KMS-11 (cell line): ENCODE measurements around the gene PLPP3.

ENCODE experiments used
- H2AFZ ChIP-seq: fragments of 200-600 bp; sonication (generic); 2 replicates; pipeline ENCODE4 v1.6.1; 2016; ENCODE audit warnings: antibody characterized with exemption, mixed run types, low read depth
- H3K27ac ChIP-seq: fragments of 200-600 bp; sonication (generic); 2 replicates; pipeline ENCODE4 v1.6.1; 2016; ENCODE audit warnings: mild to moderate bottlenecking, mixed run types
- H3K27me3 ChIP-seq: fragments of 200-600 bp; sonication (generic); 2 replicates; pipeline ENCODE4 v1.6.1; 2017; ENCODE audit warnings: mild to moderate bottlenecking, low read depth, mixed run types, moderate library complexity; ENCODE audit not compliant: insufficient read depth
- H3K36me3 ChIP-seq: fragments of 200-600 bp; sonication (generic); 2 replicates; pipeline ENCODE4 v1.6.1; 2017; ENCODE audit warnings: mild to moderate bottlenecking, mixed run types; ENCODE audit not compliant: insufficient read depth
- H3K4me1 ChIP-seq: fragments of 200-600 bp; sonication (generic); 2 replicates; pipeline ENCODE4 v1.6.1; 2016; ENCODE audit warnings: mild to moderate bottlenecking, low read depth, mixed run types; ENCODE audit not compliant: poor library complexity, severe bottlenecking
- H3K4me2 ChIP-seq: fragments of 200-600 bp; sonication (generic); 2 replicates; pipeline ENCODE4 v1.7.0; 2016; ENCODE audit warnings: mild to moderate bottlenecking, mixed run types
- H3K4me3 ChIP-seq: fragments of 200-600 bp; sonication (generic); IDR thresholded peaks from 2 replicates; pipeline ENCODE4 v1.6.1; 2017; ENCODE audit warnings: low read depth, low read length, mixed read lengths; ENCODE audit not compliant: insufficient read depth
- H3K79me2 ChIP-seq: fragments of 200-600 bp; sonication (generic); 2 replicates; pipeline ENCODE4 v1.6.1; 2016; ENCODE audit warnings: low read depth, mixed run types; ENCODE audit not compliant: insufficient read depth
- H3K9ac ChIP-seq: fragments of 200-600 bp; sonication (generic); 2 replicates; pipeline ENCODE4 v1.6.1; 2016; ENCODE audit warnings: mild to moderate bottlenecking, mixed run types
- H4K20me1 ChIP-seq: fragments of 200-600 bp; sonication (generic); 2 replicates; pipeline ENCODE4 v1.6.1; 2016; ENCODE audit warnings: mild to moderate bottlenecking, mixed run types; ENCODE audit not compliant: insufficient read depth
- TF ChIP-seq, protein P1 (sequence below): fragments of 200-600 bp; sonication (generic); conservative IDR thresholded peaks from 2 replicates; pipeline ENCODE4 v1.6.1; 2017; ENCODE audit warnings: low read depth, mild to moderate bottlenecking, antibody characterized with exemption, low read length, moderate library complexity, mixed read lengths

The PLPP3 gene

DNA sequence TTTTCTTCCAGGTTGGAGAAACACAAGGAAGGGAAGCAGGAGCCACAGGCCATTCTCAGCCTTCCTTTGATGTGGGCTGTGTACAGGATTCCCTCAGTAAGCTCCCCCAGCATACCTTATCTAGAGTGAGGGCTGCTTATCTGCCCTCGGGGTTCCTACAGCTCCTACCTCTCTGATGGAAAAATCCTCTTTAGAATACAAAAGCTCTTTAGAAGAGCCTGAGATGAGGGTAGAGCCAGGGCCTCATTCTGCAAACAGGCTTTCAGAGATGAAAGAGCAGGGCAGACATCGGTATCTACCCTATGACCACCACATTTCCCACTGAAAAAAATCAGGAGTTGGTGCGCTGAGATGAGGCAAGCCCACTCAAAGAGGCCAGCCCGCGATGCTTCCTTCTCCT, 85.1 kb downstream of the PLPP3 start:
- no peak overlapping the region for H2AFZ ChIP-seq
- no peak overlapping the region for H3K4me2 ChIP-seq
- no peaks in the 10 kb centered on the region for H3K27me3 ChIP-seq
- H3K9ac ChIP-seq: no peak overlapping the region
- H3K36me3 ChIP-seq: no peaks in the 10 kb centered on the region
- no peak overlapping the region for H3K4me3 ChIP-seq
- H3K79me2 ChIP-seq: no peaks in the 10 kb centered on the region
- H4K20me1 ChIP-seq: no peaks in the 10 kb centered on the region
- no peak overlapping the region for H3K27ac ChIP-seq
- H3K4me1 ChIP-seq: no peaks in the 10 kb centered on the region
- TF ChIP-seq, protein P1, sequence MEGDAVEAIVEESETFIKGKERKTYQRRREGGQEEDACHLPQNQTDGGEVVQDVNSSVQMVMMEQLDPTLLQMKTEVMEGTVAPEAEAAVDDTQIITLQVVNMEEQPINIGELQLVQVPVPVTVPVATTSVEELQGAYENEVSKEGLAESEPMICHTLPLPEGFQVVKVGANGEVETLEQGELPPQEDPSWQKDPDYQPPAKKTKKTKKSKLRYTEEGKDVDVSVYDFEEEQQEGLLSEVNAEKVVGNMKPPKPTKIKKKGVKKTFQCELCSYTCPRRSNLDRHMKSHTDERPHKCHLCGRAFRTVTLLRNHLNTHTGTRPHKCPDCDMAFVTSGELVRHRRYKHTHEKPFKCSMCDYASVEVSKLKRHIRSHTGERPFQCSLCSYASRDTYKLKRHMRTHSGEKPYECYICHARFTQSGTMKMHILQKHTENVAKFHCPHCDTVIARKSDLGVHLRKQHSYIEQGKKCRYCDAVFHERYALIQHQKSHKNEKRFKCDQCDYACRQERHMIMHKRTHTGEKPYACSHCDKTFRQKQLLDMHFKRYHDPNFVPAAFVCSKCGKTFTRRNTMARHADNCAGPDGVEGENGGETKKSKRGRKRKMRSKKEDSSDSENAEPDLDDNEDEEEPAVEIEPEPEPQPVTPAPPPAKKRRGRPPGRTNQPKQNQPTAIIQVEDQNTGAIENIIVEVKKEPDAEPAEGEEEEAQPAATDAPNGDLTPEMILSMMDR: no peak

GRCh38 chr1:56493826-56494225, 85.5 kb downstream of the PLPP3 start:
- Histone ChIP-seq H3K79me2 (no peaks in the 10 kb centered on the region), H3K4me1 (no peaks in the 10 kb centered on the region), H3K27me3 (no peaks in the 10 kb centered on the region), H3K4me2 (no peak overlapping the region), H2AFZ (no peak overlapping the region), H3K36me3 (no peaks in the 10 kb centered on the region), H3K4me3 (no peak overlapping the region), H4K20me1 (no peaks in the 10 kb centered on the region), H3K9ac (no peak overlapping the region), H3K27ac (no peak overlapping the region)
- TF ChIP-seq, protein P1: no peak

GRCh38 chr1:56491441-56491840, 87.9 kb downstream of the PLPP3 start:
- no peaks in the 10 kb centered on the region for H3K4me1 ChIP-seq
- H3K9ac ChIP-seq: no peak overlapping the region
- H3K27me3 ChIP-seq: no peaks in the 10 kb centered on the region
- H3K27ac ChIP-seq: no peak overlapping the region
- H3K4me3 ChIP-seq: no peak overlapping the region
- no peak overlapping the region for H2AFZ ChIP-seq
- no peak overlapping the region for H3K4me2 ChIP-seq
- H3K79me2 ChIP-seq: no peaks in the 10 kb centered on the region
- H4K20me1 ChIP-seq: no peaks in the 10 kb centered on the region
- no peaks in the 10 kb centered on the region for H3K36me3 ChIP-seq
- TF ChIP-seq, protein P1: no peak

- H3K4me3 ChIP-seq: no peak overlapping the region
- no peaks in the 10 kb centered on the region for H3K36me3 ChIP-seq
- H3K9ac ChIP-seq: no peak overlapping the region
- no peaks in the 10 kb centered on the region for H4K20me1 ChIP-seq
- H3K27ac ChIP-seq: no peak overlapping the region
- no peak overlapping the region for H2AFZ ChIP-seq
- no peaks in the 10 kb centered on the region for H3K4me1 ChIP-seq
- no peaks in the 10 kb centered on the region for H3K27me3 ChIP-seq
- H3K4me2 ChIP-seq: no peak overlapping the region
- H3K79me2 ChIP-seq: no peaks in the 10 kb centered on the region
- TF ChIP-seq, protein P1: no peak
Observed at GRCh38 chr1:56490619-56491018, 88.7 kb downstream of the PLPP3 start.

DNA sequence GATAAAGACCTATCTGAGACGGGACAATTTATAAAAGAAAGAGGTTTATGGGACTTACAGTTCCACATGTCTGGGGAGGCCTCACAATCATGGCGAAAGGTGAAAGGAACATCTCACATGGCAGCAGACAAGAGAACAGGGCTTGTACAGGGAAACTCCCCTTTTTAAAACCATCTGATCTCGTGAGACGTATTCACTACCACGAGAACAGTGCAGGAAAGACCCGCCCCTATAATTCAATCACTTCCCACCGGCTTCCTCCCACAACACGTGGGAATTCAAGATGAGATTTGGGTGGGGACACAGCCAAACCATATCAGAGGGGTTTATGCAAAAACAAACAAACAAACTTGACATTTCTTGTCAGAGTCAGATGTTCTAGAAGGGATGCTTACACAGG, 89.7 kb downstream of the PLPP3 start:
- no peak overlapping the region for H3K9ac ChIP-seq
- H3K4me1 ChIP-seq: no peaks in the 10 kb centered on the region
- H3K27ac ChIP-seq: no peak overlapping the region
- no peak overlapping the region for H3K4me2 ChIP-seq
- no peaks in the 10 kb centered on the region for H3K27me3 ChIP-seq
- H3K79me2 ChIP-seq: no peaks in the 10 kb centered on the region
- H2AFZ ChIP-seq: no peak overlapping the region
- TF ChIP-seq, protein P1: no peak
- H4K20me1 ChIP-seq: no peaks in the 10 kb centered on the region
- no peaks in the 10 kb centered on the region for H3K36me3 ChIP-seq
- no peak overlapping the region for H3K4me3 ChIP-seq
